Body of pancreas (tissue), 4 donors: ENCODE measurements around the gene FXR2. TPM values are rescaled to one million over a fixed set of nuclear protein-coding genes. Genes with fewer than 3 reads are reported as not detected.
"Not testable (repeated sequence)": the region's sequence is repeated elsewhere in the genome, so short reads cannot be mapped to it uniquely, and the experiment has no call there.

ENCODE experiments used
- ATAC-seq: fragments of 150-250 bp; one replicate; pipeline ENCODE4 v1.9.1; 2016
- DNase-seq, 4 donors: peaks; one replicate each; pipeline ENCODE4 v3.0.0-alpha.2; 2019
- H3K27ac ChIP-seq, 4 donors: fragments of 200-600 bp; sonication (generic); 1 replicate in 3 of 4; 2 replicates in 1 of 4; pipeline versions ENCODE4 v1.5.1 to v1.6.1; 2016 to 2019; ENCODE audit warnings: mild to moderate bottlenecking in 1 of 4, mixed read lengths in 1 of 4, moderate library complexity in 1 of 4
- H3K27me3 ChIP-seq, 2 donors: fragments of 200-600 bp; sonication (generic); one replicate each; pipeline ENCODE4 v1.6.0; 2016; ENCODE audit warnings: mild to moderate bottlenecking in 1 of 2
- H3K36me3 ChIP-seq, 2 donors: fragments of 200-600 bp; sonication (generic); replicated peaks in 1 of 2; 2 replicates each; pipeline ENCODE4 v1.5.1; 2016; ENCODE audit warnings: low read depth in 2 of 2; ENCODE audit not compliant: insufficient read depth in 1 of 2
- H3K4me1 ChIP-seq: fragments of 200-600 bp; sonication (generic); one replicate; pipeline ENCODE4 v1.6.0; 2016
- H3K4me3 ChIP-seq, 2 donors: fragments of 200-600 bp; sonication (generic); 1 replicate in 1 of 2; 2 replicates in 1 of 2; pipeline ENCODE4 v1.5.1; 2016 to 2019
- H3K9me3 ChIP-seq, 3 donors: fragments of 200-600 bp; sonication (generic); 1 replicate in 2 of 3; 2 replicates in 1 of 3; pipeline ENCODE4 v1.5.1; 2016
- POLR2A ChIP-seq, 3 donors: fragments of 450-650 bp; IDR thresholded peaks; one replicate each; pipeline ENCODE4 v1.6.1; 2016; ENCODE audit warnings: antibody characterized with exemption in 3 of 3, mild to moderate bottlenecking in 2 of 3
- WGBS, 2 donors: methylation state at CpG; one replicate each; pipeline ENCODE4 v1.1.5; 2017; 5-methylcytosine and 5-hydroxymethylcytosine counted together
- intact Hi-C: fragments of 100-400 bp; cut with DNase I; formaldehyde crosslinking; loops from one replicate; pipeline ENCODE4 v1.15.1; 2023
- total RNA-seq, 2 donors: library from RNA; depleted of rRNA; stranded (reverse); fragments of >200 nt; gene quantifications; one replicate each; pipeline ENCODE4 v1.1.0, GENCODE V29; 2016
- TF ChIP-seq, protein P1 (sequence below), 7 experiments: fragments of 450-650 bp in 4 of 7; fragments of 200-600 bp in 3 of 7; sonication (generic) in 3 of 7; IDR thresholded peaks; one replicate each; pipeline ENCODE4 v1.5.1; 2016 to 2019; ENCODE audit warnings: antibody characterized with exemption in 7 of 7

FXR2 gene
- total RNA-seq, 2 donors from 2014 or later, result 10.2 to 10.9 TPM

DNA sequence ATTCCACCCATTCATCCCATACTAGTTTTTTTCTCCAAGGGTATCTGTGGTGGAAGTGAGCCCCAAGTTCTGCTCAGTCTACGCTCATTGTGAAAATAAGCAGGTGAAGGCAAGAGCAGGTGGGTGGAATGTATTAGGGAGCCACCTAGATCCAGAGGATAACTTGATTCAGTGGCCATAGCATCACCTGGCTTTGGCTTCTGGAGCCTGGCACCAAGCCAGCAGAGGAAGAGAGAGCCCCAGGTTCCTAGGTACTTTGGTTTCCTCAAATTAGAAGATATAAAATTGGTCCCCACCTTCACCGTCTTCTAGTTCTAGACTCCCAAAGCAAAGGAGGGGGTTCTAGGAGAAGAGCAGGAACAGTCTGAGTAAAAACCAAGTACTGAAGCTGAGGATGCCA is 4.1 kb downstream of the FXR2 start:
- no peaks in the 10 kb centered on the region for H3K36me3 ChIP-seq
- DNase-seq (no peak), ATAC-seq (no peak)
- no peak overlapping the region for H3K4me3 ChIP-seq
- intact Hi-C loops, result no loop called here
- peaks cover 34% of the 10 kb centered on the region for H3K4me1 ChIP-seq
- no peaks in the 10 kb centered on the region for H3K27me3 ChIP-seq
- H3K27ac ChIP-seq, result no peak overlapping the region
- H3K9me3 ChIP-seq, result no peaks in the 10 kb centered on the region
- no peak for TF ChIP-seq POLR2A (IDR thresholded peaks at IDR 0.05)
- TF ChIP-seq, protein P1, sequence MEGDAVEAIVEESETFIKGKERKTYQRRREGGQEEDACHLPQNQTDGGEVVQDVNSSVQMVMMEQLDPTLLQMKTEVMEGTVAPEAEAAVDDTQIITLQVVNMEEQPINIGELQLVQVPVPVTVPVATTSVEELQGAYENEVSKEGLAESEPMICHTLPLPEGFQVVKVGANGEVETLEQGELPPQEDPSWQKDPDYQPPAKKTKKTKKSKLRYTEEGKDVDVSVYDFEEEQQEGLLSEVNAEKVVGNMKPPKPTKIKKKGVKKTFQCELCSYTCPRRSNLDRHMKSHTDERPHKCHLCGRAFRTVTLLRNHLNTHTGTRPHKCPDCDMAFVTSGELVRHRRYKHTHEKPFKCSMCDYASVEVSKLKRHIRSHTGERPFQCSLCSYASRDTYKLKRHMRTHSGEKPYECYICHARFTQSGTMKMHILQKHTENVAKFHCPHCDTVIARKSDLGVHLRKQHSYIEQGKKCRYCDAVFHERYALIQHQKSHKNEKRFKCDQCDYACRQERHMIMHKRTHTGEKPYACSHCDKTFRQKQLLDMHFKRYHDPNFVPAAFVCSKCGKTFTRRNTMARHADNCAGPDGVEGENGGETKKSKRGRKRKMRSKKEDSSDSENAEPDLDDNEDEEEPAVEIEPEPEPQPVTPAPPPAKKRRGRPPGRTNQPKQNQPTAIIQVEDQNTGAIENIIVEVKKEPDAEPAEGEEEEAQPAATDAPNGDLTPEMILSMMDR (IDR thresholded peaks at IDR 0.05), result no peak
- 96 to 100% methylated on average over 2 of the region's 2 CpGs for WGBS, 2 donors

DNA sequence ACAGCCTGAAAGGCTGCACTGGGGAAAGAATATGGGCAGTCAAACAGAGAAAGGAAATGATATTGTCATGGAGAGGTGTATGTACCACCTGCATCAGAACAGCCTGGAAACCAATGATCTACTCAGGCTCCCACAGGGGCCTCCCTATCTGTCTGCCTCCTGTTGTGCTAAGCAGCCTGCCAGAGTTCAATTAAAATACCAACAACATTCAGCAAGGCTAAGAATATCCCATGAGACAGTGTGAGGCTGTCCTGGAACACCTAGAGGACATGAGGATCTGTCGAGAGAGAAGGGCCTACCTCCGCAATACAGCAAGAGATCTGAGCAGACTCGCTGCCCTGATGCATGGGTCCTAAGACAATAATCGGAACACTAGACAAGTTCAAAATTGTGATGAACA is 8.4 kb downstream of the FXR2 start:
- WGBS, 2 donors, result 93 to 98% methylated on average over 4 of the region's 4 CpGs
- intact Hi-C loops, result no loop called here
- H3K27ac ChIP-seq, result no peak overlapping the region
- no peak for TF ChIP-seq POLR2A (IDR thresholded peaks at IDR 0.05)
- TF ChIP-seq, protein P1 (IDR thresholded peaks at IDR 0.05), result no peak
- H3K36me3 ChIP-seq, result peaks cover 0 to 16% of the 10 kb centered on the region in 2 donors
- no peak overlapping the region for H3K4me3 ChIP-seq
- H3K9me3 ChIP-seq, result no peaks in the 10 kb centered on the region
- H3K27me3 ChIP-seq, result no peaks in the 10 kb centered on the region
- ATAC-seq, result no peak
- no peak for DNase-seq
- peaks cover 6% of the 10 kb centered on the region for H3K4me1 ChIP-seq

DNA sequence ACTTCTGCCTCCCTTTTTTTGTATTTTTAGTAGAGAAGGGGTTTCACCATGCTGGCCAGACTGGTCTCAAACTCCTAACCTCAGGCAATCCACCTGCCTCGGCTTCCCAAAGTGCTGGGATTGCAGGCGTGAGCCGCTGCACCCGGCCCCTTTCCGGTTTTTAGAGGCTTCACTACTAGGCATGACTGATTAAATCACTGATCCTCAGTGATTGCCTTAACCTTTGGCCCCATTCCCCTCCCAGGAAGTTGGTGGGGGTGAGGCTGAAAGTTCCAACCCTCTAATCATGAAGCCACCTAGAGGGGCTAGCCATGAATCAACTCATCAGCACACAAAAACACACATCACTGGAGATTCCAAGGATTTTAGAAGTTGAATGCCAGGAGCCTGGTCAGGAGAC is 17.1 kb downstream of the FXR2 start:
- H3K36me3 ChIP-seq, result peaks cover 40 to 53% of the 10 kb centered on the region in 2 donors
- H3K9me3 ChIP-seq, H3K27ac ChIP-seq, H3K4me3 ChIP-seq, H3K27me3 ChIP-seq, ATAC-seq, intact Hi-C loops, H3K4me1 ChIP-seq, DNase-seq: not testable (repeated sequence)
- 80 to 92% methylated on average over 4 to 5 of the region's 5 CpGs for WGBS, 2 donors

DNA sequence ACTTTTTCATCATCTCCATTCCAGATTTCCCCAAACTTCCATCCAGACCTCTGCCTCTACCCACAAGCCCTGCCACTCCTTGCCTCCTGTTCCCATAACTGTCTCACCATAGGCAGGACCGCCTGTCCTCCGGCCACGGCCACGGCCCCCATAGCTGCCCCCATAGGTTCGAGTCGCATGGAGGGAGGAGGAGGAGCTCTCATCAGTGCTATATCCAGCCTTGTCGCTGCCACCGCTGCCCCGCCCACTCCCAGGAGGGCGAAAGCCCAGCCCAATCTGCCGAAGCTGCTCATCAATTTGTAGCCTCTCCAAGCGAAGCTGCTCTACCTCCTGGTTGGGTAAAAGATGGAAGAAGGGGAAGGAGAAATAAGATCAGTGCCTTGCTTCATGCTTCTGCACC is 21.4 kb downstream of the FXR2 start:
- peaks cover 13% of the 10 kb centered on the region for H3K4me1 ChIP-seq
- H3K27ac ChIP-seq, result no peak overlapping the region
- H3K9me3 ChIP-seq, result no peaks in the 10 kb centered on the region
- no peak overlapping the region for H3K4me3 ChIP-seq
- intact Hi-C loops, result no loop called here
- no peaks in the 10 kb centered on the region for H3K27me3 ChIP-seq
- no peak for ATAC-seq
- H3K36me3 ChIP-seq, result peaks cover 35 to 40% of the 10 kb centered on the region in 2 donors
- 91% methylated on average over 12 of the region's 12 CpGs for WGBS, 2 donors
- DNase-seq, result no peak
- TF ChIP-seq POLR2A (IDR thresholded peaks at IDR 0.05), result no peak
- TF ChIP-seq, protein P1 (IDR thresholded peaks at IDR 0.05), result no peak

DNA sequence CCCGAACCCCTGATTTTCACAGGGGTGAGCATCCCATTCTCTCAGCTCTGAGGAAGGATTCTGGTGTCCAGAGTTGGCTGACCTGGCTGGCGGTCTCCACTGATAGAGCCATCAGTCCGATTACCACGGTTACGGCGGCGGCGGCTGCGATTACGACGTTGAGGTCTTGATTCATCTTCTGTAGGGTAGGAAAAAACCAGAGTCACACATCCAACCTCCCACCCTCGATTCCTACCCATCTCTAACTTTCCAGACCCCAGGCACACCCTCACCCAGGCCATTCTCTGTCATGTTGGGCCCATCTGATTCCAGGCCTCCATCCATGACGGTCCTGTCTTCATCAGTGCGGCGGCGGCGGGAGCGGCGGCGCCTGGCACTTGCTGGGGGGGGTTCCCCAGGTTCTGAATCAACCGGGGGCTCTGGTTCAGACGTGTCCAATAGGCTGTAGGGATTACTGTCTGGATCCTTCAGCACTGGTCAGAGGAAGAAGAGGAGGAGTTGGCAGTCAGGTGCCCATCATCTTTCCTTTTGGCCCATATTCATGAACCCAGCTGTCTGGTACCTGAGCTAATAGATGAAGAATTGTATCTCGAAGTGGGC is 22.2 kb downstream of the FXR2 start:
- H3K4me3 ChIP-seq, result no peak overlapping the region
- no peak for TF ChIP-seq POLR2A (IDR thresholded peaks at IDR 0.05)
- TF ChIP-seq, protein P1 (IDR thresholded peaks at IDR 0.05), result no peak
- no peak overlapping the region for H3K27ac ChIP-seq
- ATAC-seq, result no peak
- no peaks in the 10 kb centered on the region for H3K9me3 ChIP-seq
- no peaks in the 10 kb centered on the region for H3K27me3 ChIP-seq
- WGBS, 2 donors, result 90 to 92% methylated on average over 13 to 23 of the region's 23 CpGs
- H3K4me1 ChIP-seq, result peaks cover 13% of the 10 kb centered on the region
- no peak for DNase-seq
- peaks cover 35 to 43% of the 10 kb centered on the region in 2 donors for H3K36me3 ChIP-seq
- intact Hi-C loops, result no loop called here
